ENCODE measurements around the gene PACS1. TPM values are rescaled to one million over a fixed set of nuclear protein-coding genes. Genes with fewer than 3 reads are reported as not detected.

PACS1 gene
- total and polyA plus RNA-seq, 2 donors (not counting 1 experiment from before 2014, with no cell fraction given): 131 to 303 TPM

- Histone ChIP-seq H3K27me3 (replicated peaks in 1 of 4; ENCODE audit: control extremely low read depth in 1 of 4, control insufficient read depth in 3 of 4, insufficient read depth in 4 of 4, low read length in 3 of 4) (no peaks in the 10 kb centered on the region), H3K9me3 (ENCODE audit: control extremely low read depth in 1 of 3, control insufficient read depth in 2 of 3, insufficient read depth in 1 of 3, low read length in 2 of 3) (peaks cover 0 to 5% (median 3%) of the 10 kb centered on the region in 3 donors), H3K27ac (ENCODE audit: low read length in 2 of 2) (peak overlapping the region in 1 of 2 donors; percentile 3), H3K4me1 (ENCODE audit: control insufficient read depth in 2 of 2, insufficient read depth in 2 of 2, low read length in 2 of 2) (peaks cover 65 to 67% of the 10 kb centered on the region in 2 donors), H3K79me2 (ENCODE audit: control insufficient read depth, insufficient read depth, low read length) (peaks cover 86% of the 10 kb centered on the region), H3K4me2 (replicated peaks; ENCODE audit: low read depth, low read length, poor library complexity, severe bottlenecking) (peak overlapping the region; percentile 47), H3K9ac (ENCODE audit: low read length) (no peak overlapping the region), H2AFZ (ENCODE audit: insufficient read depth, low read depth, low read length, poor library complexity, severe bottlenecking) (no peak overlapping the region), H3K4me3 (ENCODE audit: control extremely low read depth in 1 of 5, extremely low read depth in 1 of 5, insufficient read depth in 1 of 5, low read depth in 2 of 5, low read length in 4 of 5) (no peak overlapping the region), H3K36me3 (replicated peaks in 1 of 2; ENCODE audit: control extremely low read depth in 1 of 2, control insufficient read depth in 1 of 2, extremely low read depth in 1 of 2, insufficient read depth in 2 of 2, low read length in 1 of 2) (peaks cover 0 to 6% of the 10 kb centered on the region in 2 experiments), H4K20me1 (ENCODE audit: control insufficient read depth, insufficient read depth, low read length, poor library complexity, severe bottlenecking) (peaks cover 61% of the 10 kb centered on the region)
- Mint-ChIP-seq H3K27me3 (no peaks in the 10 kb centered on the region), H3K9me3 (ENCODE audit: insufficient read depth) (no peaks in the 10 kb centered on the region), H3K4me1 (peaks cover 78% of the 10 kb centered on the region), H3K27ac (peak overlapping the region; percentile 67), H3K4me3 (peak overlapping the region; percentile 47)
- CTCF ChIA-PET: interaction anchor here (0.6 to 1.5 kb wide), 4 partner anchors 29 to 120 kb away, joined by 3 to 8 read pairs (median 4); no protein-coding TSS in a partner anchor
- DNase-seq (peak; percentile 27), ATAC-seq (ENCODE audit: low read depth) (no peak)
- POLR2A ChIA-PET: interaction anchor here (0.6 to 0.7 kb wide), 4 partner anchors 9 to 695 kb away, joined by 3 to 8 read pairs (median 4); no protein-coding TSS in a partner anchor
- WGBS (ENCODE audit: insufficient coverage): 94% methylated on average over 6 of the region's 12 CpGs
- intact Hi-C loops (cut with micrococcal nuclease): no loop called here
- TF ChIP-seq CTCF (IDR thresholded peaks at IDR 0.05) (no peak), EZH2 (IDR thresholded peaks at IDR 0.05; ENCODE audit: borderline replicate concordance, insufficient read depth, low read depth, low read length, poor library complexity, severe bottlenecking) (no peak)
Measured at GRCh38 chr11:66142370-66143263, 72.5 kb downstream of the PACS1 start.

- peaks cover 57% of the 10 kb centered on the region for H4K20me1 ChIP-seq (ENCODE audit: control insufficient read depth, insufficient read depth, low read length, poor library complexity, severe bottlenecking)
- peak overlapping the region; percentile 47 for H3K4me2 ChIP-seq (replicated peaks; ENCODE audit: low read depth, low read length, poor library complexity, severe bottlenecking)
- DNase-seq (no peak), ATAC-seq (ENCODE audit: low read depth) (no peak)
- no CpG with 5 or more reads among the region's 3 CpGs for WGBS (ENCODE audit: insufficient coverage)
- no peaks in the 10 kb centered on the region for H3K27me3 Mint-ChIP-seq
- peaks cover 85% of the 10 kb centered on the region for H3K79me2 ChIP-seq (ENCODE audit: control insufficient read depth, insufficient read depth, low read length)
- peaks cover 59 to 61% of the 10 kb centered on the region in 2 donors for H3K4me1 ChIP-seq (ENCODE audit: control insufficient read depth in 2 of 2, insufficient read depth in 2 of 2, low read length in 2 of 2)
- H3K9me3 ChIP-seq (ENCODE audit: control extremely low read depth in 1 of 3, control insufficient read depth in 2 of 3, insufficient read depth in 1 of 3, low read length in 2 of 3): peaks cover 0 to 5% (median 3%) of the 10 kb centered on the region in 3 donors
- H2AFZ ChIP-seq (ENCODE audit: insufficient read depth, low read depth, low read length, poor library complexity, severe bottlenecking): no peak overlapping the region
- H3K9me3 Mint-ChIP-seq (ENCODE audit: insufficient read depth): no peaks in the 10 kb centered on the region
- H3K4me3 Mint-ChIP-seq: peak overlapping the region; percentile 47
- H3K9ac ChIP-seq (ENCODE audit: low read length): no peak overlapping the region
- TF ChIP-seq CTCF (IDR thresholded peaks at IDR 0.05): no peak
- no peak for TF ChIP-seq EZH2 (IDR thresholded peaks at IDR 0.05; ENCODE audit: borderline replicate concordance, insufficient read depth, low read depth, low read length, poor library complexity, severe bottlenecking)
- intact Hi-C loops (cut with micrococcal nuclease): no loop called here
- peaks cover 0 to 6% of the 10 kb centered on the region in 2 experiments for H3K36me3 ChIP-seq (replicated peaks in 1 of 2; ENCODE audit: control extremely low read depth in 1 of 2, control insufficient read depth in 1 of 2, extremely low read depth in 1 of 2, insufficient read depth in 2 of 2, low read length in 1 of 2)
- no peaks in the 10 kb centered on the region for H3K27me3 ChIP-seq (replicated peaks in 1 of 4; ENCODE audit: control extremely low read depth in 1 of 4, control insufficient read depth in 3 of 4, insufficient read depth in 4 of 4, low read length in 3 of 4)
- H3K4me1 Mint-ChIP-seq: peaks cover 76% of the 10 kb centered on the region
- POLR2A ChIA-PET: no interaction called here
- no peak overlapping the region for H3K4me3 ChIP-seq (ENCODE audit: control extremely low read depth in 1 of 5, extremely low read depth in 1 of 5, insufficient read depth in 1 of 5, low read depth in 2 of 5, low read length in 4 of 5)
- H3K27ac Mint-ChIP-seq: no peak overlapping the region
- CTCF ChIA-PET: interaction anchor here (1.5 kb wide), 1 partner anchor 75 kb away, joined by 8 read pairs; no protein-coding TSS in a partner anchor
- peak overlapping the region in 1 of 2 donors; percentile 3 for H3K27ac ChIP-seq (ENCODE audit: low read length in 2 of 2)
Measured at GRCh38 chr11:66143264-66143566, 73.1 kb downstream of the PACS1 start.
